HepG2 (cell line): Measurements from ENCODE around the gene CIAO2B. TPM values are rescaled to one million over a fixed set of nuclear protein-coding genes. Genes with fewer than 3 reads are reported as not detected.

ENCODE experiments used
- ATF4 ChIP-seq, 2 experiments: fragments of 450-650 bp in 1 of 2; sonication (generic) in 1 of 2; formaldehyde crosslinking; IDR thresholded peaks; 2 replicates each; pipeline versions ENCODE4 v1.5.0 to v1.8.0; 2020 to 2022; ENCODE audit warnings: mild to moderate bottlenecking in 1 of 2, missing genetic modification reagents in 1 of 2
- BCL3 ChIP-seq: sonication (generic); formaldehyde crosslinking; IDR thresholded peaks from 2 replicates; pipeline ENCODE4 v1.5.1; 2020; ENCODE audit warnings: mild to moderate bottlenecking, missing genetic modification reagents, moderate library complexity
- FOXA3 ChIP-seq: IDR thresholded peaks from 2 replicates; pipeline ENCODE4 v1.6.1; 2016; ENCODE audit warnings: missing genetic modification reagents, missing compliant biosample characterization
- LCORL ChIP-seq, 2 experiments: fragments of 450-650 bp in 1 of 2; sonication (generic) in 1 of 2; formaldehyde crosslinking in 1 of 2; IDR thresholded peaks; 2 replicates each; pipeline versions ENCODE4 v1.5.0 to v1.6.1; 2017 to 2020; ENCODE audit warnings: antibody characterized with exemption in 1 of 2, missing genetic modification reagents in 1 of 2
- NRL ChIP-seq: sonication (generic); formaldehyde crosslinking; IDR thresholded peaks from 2 replicates; pipeline ENCODE4 v1.5.0; 2020; ENCODE audit warnings: missing genetic modification reagents, mild to moderate bottlenecking, moderate library complexity, borderline replicate concordance
- ONECUT2 ChIP-seq: sonication (generic); formaldehyde crosslinking; IDR thresholded peaks from 2 replicates; pipeline ENCODE4 v1.4.0; 2020; ENCODE audit warnings: missing genetic modification reagents
- SOX13 ChIP-seq, 3 experiments: fragments of 450-650 bp in 1 of 3; sonication (generic) in 1 of 3; formaldehyde crosslinking in 1 of 3; IDR thresholded peaks in 2 of 3; conservative IDR thresholded peaks in 1 of 3; 2 replicates each; pipeline versions ENCODE4 v1.5.0 to v1.6.1; 2016 to 2020; ENCODE audit warnings: antibody characterized with exemption in 1 of 3, mild to moderate bottlenecking in 1 of 3, missing compliant biosample characterization in 1 of 3, missing genetic modification reagents in 1 of 3, moderate library complexity in 1 of 3
- SRY ChIP-seq: sonication (generic); formaldehyde crosslinking; IDR thresholded peaks from 2 replicates; pipeline ENCODE4 v1.8.0; 2022; ENCODE audit warnings: mild to moderate bottlenecking, missing genetic modification reagents
- THYN1 ChIP-seq: sonication (generic); formaldehyde crosslinking; IDR thresholded peaks from 2 replicates; pipeline ENCODE4 v1.8.1; 2023; ENCODE audit warnings: low read depth, mild to moderate bottlenecking, moderate library complexity, missing genetic modification reagents, borderline replicate concordance
- U2AF1 ChIP-seq: fragments of 200-400 bp; formaldehyde crosslinking; optimal IDR thresholded peaks from 2 replicates; pipeline ENCODE3; 2017; ENCODE audit warnings: mild to moderate bottlenecking, low read depth, low read length
- ZNF232 ChIP-seq: sonication (generic); formaldehyde crosslinking; IDR thresholded peaks from 2 replicates; pipeline ENCODE4 v1.4.0; 2020; ENCODE audit warnings: missing genetic modification reagents, borderline replicate concordance
- ZNF274 ChIP-seq: sonication (generic); formaldehyde crosslinking; IDR thresholded peaks from 2 replicates; pipeline ENCODE4 v1.5.1; 2020; ENCODE audit warnings: mild to moderate bottlenecking, missing genetic modification reagents
- ZNF318 ChIP-seq: sonication (generic); formaldehyde crosslinking; IDR thresholded peaks from 2 replicates; pipeline ENCODE4 v1.4.0; 2020; ENCODE audit warnings: mild to moderate bottlenecking, missing genetic modification reagents
- ZNF639 ChIP-seq: conservative IDR thresholded peaks from 2 replicates; pipeline ENCODE4 v1.6.1; 2018; ENCODE audit warnings: missing genetic modification reagents
- polyA plus RNA-seq, 8 experiments: library from polyadenylated mRNA; depleted of rRNA in 3 of 8; stranded (reverse) in 7 of 8; unstranded in 1 of 8; fragments of >200 nt; fragmentation: Illumina TruSeq in 4 of 8; extraction: Trizol in 4 of 8; gene quantifications; 2 replicates each; pipeline versions ENCODE4 v1.2.1 to v1.2.3, GENCODE V29; 2011 to 2016; ENCODE audit warnings: low read depth in 4 of 8, missing spikeins in 1 of 8, mixed read lengths in 1 of 8; ENCODE audit not compliant: insufficient read depth in 1 of 8
- total RNA-seq, 5 experiments: library from RNA; depleted of rRNA; stranded (reverse); fragments of >200 nt; fragmentation: Illumina TruSeq; extraction: Trizol; gene quantifications; 2 replicates each; pipeline ENCODE4 v1.2.3, GENCODE V29; 2016; ENCODE audit warnings: low read depth in 1 of 5

Gene CIAO2B
- total and polyA plus RNA-seq, 2 of the 13 experiments (the other 11 are each of a cell fraction or from before 2014, with no cell fraction given): 157 to 293 TPM

DNA sequence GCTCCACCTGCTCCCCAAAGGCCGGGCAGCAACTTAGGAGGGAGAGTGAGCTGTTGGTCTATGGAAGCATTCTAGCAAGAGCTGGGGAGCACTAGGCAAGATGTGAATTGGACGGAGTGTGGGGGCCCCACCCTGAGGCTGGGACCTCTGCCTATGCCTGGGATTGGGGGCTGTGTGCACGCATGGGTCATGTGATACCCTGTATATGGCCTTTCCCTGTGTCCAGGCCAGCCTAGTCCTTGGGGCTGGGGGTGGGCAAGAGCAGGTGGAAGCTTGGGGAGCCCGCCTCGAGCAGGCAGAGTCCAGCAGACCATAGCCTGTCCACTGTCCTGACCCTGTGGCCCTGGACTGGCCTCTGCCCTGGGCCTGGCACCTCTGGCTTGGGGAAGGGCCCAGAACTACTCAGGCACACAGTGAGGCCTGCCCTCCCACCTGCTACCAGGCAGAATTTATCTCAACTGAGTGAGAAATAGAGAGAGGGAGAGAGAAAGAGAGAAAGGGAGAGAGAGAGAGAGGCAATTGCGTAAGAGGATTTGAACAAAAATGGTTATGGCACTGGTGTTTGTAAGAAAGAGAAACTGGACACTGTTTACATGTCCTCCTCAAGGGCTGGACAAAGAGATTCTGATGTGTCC, 34.8 kb downstream of the CIAO2B start (continued):
- no peak for TF ChIP-seq ATF4 (CRISPR knock-in tag; IDR thresholded peaks at IDR 0.05)
- no peak for TF ChIP-seq ONECUT2 (CRISPR knock-in tag)
- no peak for TF ChIP-seq SOX13 (IDR thresholded peaks at IDR 0.05)
- no peak; a peak in 1 of 4 replicates for TF ChIP-seq SOX13 (CRISPR knock-in tag; conservative IDR thresholded peaks at IDR 0.05 in 1 of 2, IDR thresholded peaks at IDR 0.05 in 1 of 2)
- peak; percentile 77; the same call in 1 of the 2 replicates for TF ChIP-seq ZNF274 (CRISPR knock-in tag)
- TF ChIP-seq LCORL (IDR thresholded peaks at IDR 0.05): no peak
- TF ChIP-seq LCORL (CRISPR knock-in tag; IDR thresholded peaks at IDR 0.05): 0 out of 2 replicates have a peak, but pooled peaks have one; percentile 6
- TF ChIP-seq THYN1: no peak
- TF ChIP-seq ZNF232: 0 out of 2 replicates have a peak, but pooled peaks have one; percentile 24
- no peak for TF ChIP-seq BCL3 (CRISPR knock-in tag)
- no peak; the same call in 1 of the 2 replicates for TF ChIP-seq ZNF318 (CRISPR knock-in tag)
- peak; percentile 45; the same call in 1 of the 2 replicates for TF ChIP-seq FOXA3 (CRISPR knock-in tag)
- TF ChIP-seq U2AF1: no peak
- TF ChIP-seq ZNF639: 0 out of 2 replicates have a peak, but pooled peaks have one; percentile 23
- no peak for TF ChIP-seq SRY
- peak; percentile 74; the same call in 1 of the 2 replicates for TF ChIP-seq NRL (CRISPR knock-in tag)
